H9 (cell line): ENCODE measurements around the gene KLK10. TPM values are rescaled to one million over a fixed set of nuclear protein-coding genes. Genes with fewer than 3 reads are reported as not detected.

Source experiments
- DNase-seq: peaks from one replicate; pipeline ENCODE4 v3.0.0-alpha.2; 2017
- H2AFZ ChIP-seq: one replicate; pipeline ENCODE4 v1.6.1; 2013; ENCODE audit warnings: mild to moderate bottlenecking, low read length, control low read depth, moderate library complexity
- H2AK5ac ChIP-seq: 2 replicates; pipeline ENCODE4 v1.6.1; 2013; ENCODE audit warnings: low read length, control low read depth, mixed read lengths; ENCODE audit not compliant: insufficient read length
- H2BK120ac ChIP-seq: one replicate; pipeline ENCODE4 v1.6.1; 2013; ENCODE audit warnings: low read depth, mild to moderate bottlenecking, low read length, control low read depth, inconsistent platforms; ENCODE audit not compliant: poor library complexity, severe bottlenecking
- H2BK12ac ChIP-seq: 2 replicates; pipeline ENCODE4 v1.6.1; 2013; ENCODE audit warnings: low read length, control low read depth, mixed read lengths, low read depth; ENCODE audit not compliant: insufficient read length
- H2BK15ac ChIP-seq: 2 replicates; pipeline ENCODE4 v1.6.1; 2013; ENCODE audit warnings: low read depth, low read length, control low read depth
- H2BK20ac ChIP-seq: one replicate; pipeline ENCODE4 v1.6.1; 2013; ENCODE audit warnings: low read depth, mild to moderate bottlenecking, low read length, control low read depth, inconsistent platforms; ENCODE audit not compliant: poor library complexity, severe bottlenecking
- H2BK5ac ChIP-seq: 2 replicates; pipeline ENCODE4 v1.6.1; 2013; ENCODE audit warnings: low read length, control low read depth, mixed read lengths; ENCODE audit not compliant: insufficient read length
- H3K14ac ChIP-seq: 2 replicates; pipeline ENCODE4 v1.6.1; 2013; ENCODE audit warnings: low read length, control low read depth; ENCODE audit not compliant: insufficient read depth
- H3K18ac ChIP-seq: 2 replicates; pipeline ENCODE4 v1.6.1; 2013; ENCODE audit warnings: low read depth, mild to moderate bottlenecking, mixed read lengths, low read length, control low read depth; ENCODE audit not compliant: insufficient read length
- H3K23ac ChIP-seq: 2 replicates; pipeline ENCODE4 v1.6.1; 2013; ENCODE audit warnings: low read length, control low read depth, mixed read lengths, low read depth; ENCODE audit not compliant: insufficient read length
- H3K23me2 ChIP-seq: 2 replicates; pipeline ENCODE4 v1.6.1; 2013; ENCODE audit warnings: low read depth, mild to moderate bottlenecking, mixed read lengths, low read length, control low read depth; ENCODE audit not compliant: insufficient read length, poor library complexity, severe bottlenecking
- H3K27ac ChIP-seq: 2 replicates; pipeline ENCODE4 v1.5.1; 2013; ENCODE audit warnings: low read length, control low read depth, mixed read lengths, low read depth; ENCODE audit not compliant: insufficient read length
- H3K27me3 ChIP-seq: 2 replicates; pipeline ENCODE4 v1.6.1; 2013; ENCODE audit warnings: low read length, control low read depth, inconsistent platforms; ENCODE audit not compliant: insufficient read depth
- H3K4ac ChIP-seq: 2 replicates; pipeline ENCODE4 v1.6.1; 2013; ENCODE audit warnings: low read depth, mild to moderate bottlenecking, control low read depth, inconsistent platforms, low read length, moderate library complexity
- H3K4me1 ChIP-seq: 2 replicates; pipeline ENCODE4 v1.6.1; 2013; ENCODE audit warnings: low read length, control low read depth, inconsistent platforms; ENCODE audit not compliant: insufficient read depth
- H3K4me2 ChIP-seq: 2 replicates; pipeline ENCODE4 v1.6.1; 2013; ENCODE audit warnings: low read length, control low read depth, mixed read lengths; ENCODE audit not compliant: insufficient read length, insufficient read depth
- H3K56ac ChIP-seq: 2 replicates; pipeline ENCODE4 v1.6.1; 2013; ENCODE audit warnings: low read depth, mild to moderate bottlenecking, mixed read lengths, low read length, control low read depth; ENCODE audit not compliant: insufficient read length
- H3K79me1 ChIP-seq: 2 replicates; pipeline ENCODE4 v1.6.1; 2013; ENCODE audit warnings: low read depth, mild to moderate bottlenecking, moderate library complexity, low read length, control low read depth, inconsistent platforms; ENCODE audit not compliant: insufficient read depth, poor library complexity, severe bottlenecking
- H3K79me2 ChIP-seq: 2 replicates; pipeline ENCODE4 v1.6.1; 2013; ENCODE audit warnings: low read length, control low read depth, inconsistent platforms; ENCODE audit not compliant: insufficient read depth
- H3K9ac ChIP-seq: 2 replicates; pipeline ENCODE4 v1.6.1; 2013; ENCODE audit warnings: low read length, control low read depth, mixed read lengths; ENCODE audit not compliant: insufficient read length; ENCODE audit errors: extremely low read depth
- H3K9me3 ChIP-seq: one replicate; pipeline ENCODE4 v1.6.1; 2013; ENCODE audit warnings: low read depth, low read length, inconsistent platforms; ENCODE audit not compliant: control insufficient read depth
- H3T11ph ChIP-seq: one replicate; pipeline ENCODE4 v1.6.1; 2013; ENCODE audit warnings: mild to moderate bottlenecking, low read length, control low read depth, inconsistent platforms
- H4K20me1 ChIP-seq: one replicate; pipeline ENCODE4 v1.6.1; 2013; ENCODE audit not compliant: control insufficient read depth, insufficient read length, insufficient read depth
- H4K5ac ChIP-seq: 2 replicates; pipeline ENCODE4 v1.6.1; 2013; ENCODE audit warnings: low read depth, mild to moderate bottlenecking, mixed read lengths, low read length, control low read depth; ENCODE audit not compliant: insufficient read length
- H4K8ac ChIP-seq: replicated peaks from 2 replicates; pipeline ENCODE4 v1.6.1; 2013; ENCODE audit warnings: low read length, control low read depth, mixed read lengths, low read depth; ENCODE audit not compliant: insufficient read length
- H4K91ac ChIP-seq: 2 replicates; pipeline ENCODE4 v1.6.1; 2013; ENCODE audit warnings: low read depth, mild to moderate bottlenecking, moderate library complexity, mixed read lengths, low read length, control low read depth; ENCODE audit not compliant: insufficient read length
- H3K27ac Mint-ChIP-seq, 3 experiments: 2 replicates in 2 of 3; 3 replicates in 1 of 3; pipeline ENCODE4 v1.8.0; 2020 to 2021; ENCODE audit warnings: mixed read lengths in 3 of 3, mild to moderate bottlenecking in 1 of 3, moderate library complexity in 1 of 3
- H3K27me3 Mint-ChIP-seq: 2 replicates; pipeline ENCODE4 v1.8.0; 2021; ENCODE audit warnings: low read depth, mild to moderate bottlenecking, moderate library complexity, mixed read lengths
- H3K36me3 Mint-ChIP-seq, 3 experiments: 2 replicates in 2 of 3; 3 replicates in 1 of 3; pipeline ENCODE4 v1.8.0; 2020 to 2021; ENCODE audit warnings: low read depth in 3 of 3, mixed read lengths in 3 of 3; ENCODE audit not compliant: insufficient read depth in 1 of 3
- H3K4me1 Mint-ChIP-seq, 2 experiments: 2 replicates each; pipeline ENCODE4 v1.8.0; 2020; ENCODE audit warnings: mixed read lengths in 2 of 2
- H3K4me3 Mint-ChIP-seq, 2 experiments: 2 replicates in 1 of 2; 3 replicates in 1 of 2; pipeline ENCODE4 v1.8.0; 2020 to 2021; ENCODE audit warnings: mild to moderate bottlenecking in 2 of 2, mixed read lengths in 2 of 2, moderate library complexity in 1 of 2
- H3K9me3 Mint-ChIP-seq, 2 experiments: 2 replicates in 1 of 2; 3 replicates in 1 of 2; pipeline ENCODE4 v1.8.0; 2020; ENCODE audit warnings: mild to moderate bottlenecking in 2 of 2, mixed read lengths in 2 of 2, moderate library complexity in 1 of 2
- CTCF ChIP-seq: fragments of 200-600 bp; sonication (generic); conservative IDR thresholded peaks from 3 replicates; pipeline ENCODE4 v1.8.0; 2021; ENCODE audit warnings: antibody characterized with exemption, mild to moderate bottlenecking
- WGBS: extraction: QIAGEN DNeasy Blood & Tissue Kit; methylation state at CpG from one replicate; pipeline ENCODE4 v1.1.7; 2013; ENCODE audit warnings: missing lambda C conversion rate, low lambda C conversion rate, mixed read lengths; ENCODE audit not compliant: insufficient read length; ENCODE audit errors: extremely low coverage; 5-methylcytosine and 5-hydroxymethylcytosine counted together
- total RNA-seq: library from RNA; stranded (reverse); gene quantifications from 2 replicates; pipeline ENCODE4 v1.2.1, GENCODE V29; 2021

Gene KLK10
- total RNA-seq, 1 experiment from 2014 or later = 1.3 TPM

GRCh38 chr19:50998686-50999085, 20.8 kb downstream of the KLK10 start:
- Histone ChIP-seq H2BK20ac (no peak overlapping the region), H3K56ac (no peak overlapping the region), H2AK5ac (no peak overlapping the region), H3K4ac (no peak overlapping the region), H3K9me3 (no peaks in the 10 kb centered on the region), H3K9ac (no peak overlapping the region), H3K23me2 (peaks cover 6% of the 10 kb centered on the region), H3K14ac (no peak overlapping the region), H3K27me3 (no peaks in the 10 kb centered on the region), H3T11ph (no peak overlapping the region), H4K5ac (no peak overlapping the region), H2BK120ac (no peak overlapping the region), H3K4me1 (0 out of 2 replicates have a peak, but pooled peaks cover 4% of the 10 kb centered on the region), H2BK12ac (no peak overlapping the region), H2BK5ac (no peak overlapping the region), H2BK15ac (no peak overlapping the region), H3K27ac (no peak overlapping the region), H4K8ac (no peak overlapping the region), H3K23ac (no peak overlapping the region), H3K18ac (no peak overlapping the region), H4K20me1 (no peaks in the 10 kb centered on the region), H4K91ac (no peak overlapping the region), H2AFZ (no peak overlapping the region), H3K79me2 (no peaks in the 10 kb centered on the region), H3K79me1 (no peaks in the 10 kb centered on the region), H3K4me2 (no peak overlapping the region)
- no peak for TF ChIP-seq CTCF
- WGBS = no CpG with 5 or more reads among the region's 4 CpGs
- H3K4me3 Mint-ChIP-seq = no peak overlapping the region
- no peak overlapping the region for H3K27ac Mint-ChIP-seq
- peaks cover 39% of the 10 kb centered on the region for H3K27me3 Mint-ChIP-seq
- H3K9me3 Mint-ChIP-seq = peaks cover 0 to 4% of the 10 kb centered on the region in 2 experiments; a peak in 2 of 5 replicates
- peaks cover 21 to 38% of the 10 kb centered on the region in 2 experiments for H3K4me1 Mint-ChIP-seq
- H3K36me3 Mint-ChIP-seq = no peaks in the 10 kb centered on the region; a peak in 1 of 7 replicates
- no peak for DNase-seq
